Mesenchymal stem cell (in vitro differentiated cells and primary cell): Measurements from ENCODE around the gene PRKAR2B.

Experiments
- DNase-seq: peaks from one replicate; pipeline ENCODE4 v3.0.0-alpha.2; 2013
- H2AFZ ChIP-seq: one replicate; pipeline ENCODE4 v1.6.1; 2013; ENCODE audit warnings: low read depth, mild to moderate bottlenecking, control low read depth, inconsistent platforms, low read length, moderate library complexity
- H2AK5ac ChIP-seq: 2 replicates; pipeline ENCODE4 v1.6.1; 2013; ENCODE audit warnings: low read length, moderate library complexity, mild to moderate bottlenecking, inconsistent platforms; ENCODE audit not compliant: severe bottlenecking
- H2BK120ac ChIP-seq: one replicate; pipeline ENCODE4 v1.6.1; 2013; ENCODE audit warnings: low read depth, mild to moderate bottlenecking, inconsistent platforms, low read length, moderate library complexity
- H2BK12ac ChIP-seq, 2 experiments: one replicate each; pipeline ENCODE4 v1.6.1; 2013; ENCODE audit warnings: inconsistent platforms in 2 of 2, low read length in 2 of 2, mild to moderate bottlenecking in 2 of 2, moderate library complexity in 2 of 2, control low read depth in 1 of 2
- H2BK15ac ChIP-seq: one replicate; pipeline ENCODE4 v1.6.1; 2013; ENCODE audit warnings: mild to moderate bottlenecking, low read depth, inconsistent platforms; ENCODE audit not compliant: poor library complexity, severe bottlenecking
- H2BK5ac ChIP-seq: 2 replicates; pipeline ENCODE4 v1.6.1; 2013; ENCODE audit warnings: low read depth, mild to moderate bottlenecking, low read length, control low read depth, inconsistent platforms; ENCODE audit not compliant: poor library complexity, severe bottlenecking
- H3K14ac ChIP-seq, 2 experiments: one replicate each; pipeline ENCODE4 v1.6.1; 2013; ENCODE audit warnings: inconsistent platforms in 2 of 2, low read length in 2 of 2, control low read depth in 1 of 2, mild to moderate bottlenecking in 1 of 2, moderate library complexity in 1 of 2
- H3K18ac ChIP-seq, 2 experiments: one replicate each; pipeline ENCODE4 v1.6.1; 2013; ENCODE audit warnings: inconsistent platforms in 2 of 2, low read length in 2 of 2, control low read depth in 1 of 2, low read depth in 1 of 2, mild to moderate bottlenecking in 1 of 2
- H3K23ac ChIP-seq, 2 experiments: one replicate each; pipeline ENCODE4 v1.6.1; 2013; ENCODE audit warnings: inconsistent platforms in 2 of 2, low read length in 2 of 2, mild to moderate bottlenecking in 2 of 2, moderate library complexity in 2 of 2, control low read depth in 1 of 2
- H3K27ac ChIP-seq: 2 replicates; pipeline ENCODE4 v1.5.1; 2013; ENCODE audit warnings: mild to moderate bottlenecking, moderate library complexity, low read length, control low read depth, inconsistent platforms; ENCODE audit not compliant: poor library complexity, severe bottlenecking
- H3K27me3 ChIP-seq, 2 experiments: 2 replicates each; pipeline versions ENCODE4 v1.6.1 to v1.7.0; 2013; ENCODE audit warnings: low read length in 2 of 2, mild to moderate bottlenecking in 2 of 2, moderate library complexity in 2 of 2, control low read depth in 1 of 2, inconsistent platforms in 1 of 2; ENCODE audit not compliant: control insufficient read depth in 1 of 2, insufficient read depth in 1 of 2
- H3K36me3 ChIP-seq, 2 experiments: 2 replicates each; pipeline versions ENCODE4 v1.6.1 to v1.7.0; 2013; ENCODE audit warnings: low read length in 2 of 2, control low read depth in 1 of 2, inconsistent platforms in 1 of 2, low read depth in 1 of 2, mild to moderate bottlenecking in 1 of 2; ENCODE audit not compliant: insufficient read depth in 2 of 2, control insufficient read depth in 1 of 2
- H3K4ac ChIP-seq, 2 experiments: one replicate each; pipeline ENCODE4 v1.6.1; 2013; ENCODE audit warnings: inconsistent platforms in 2 of 2, low read length in 2 of 2, mild to moderate bottlenecking in 2 of 2, moderate library complexity in 2 of 2, control low read depth in 1 of 2, low read depth in 1 of 2
- H3K4me1 ChIP-seq: 2 replicates; pipeline ENCODE4 v1.6.1; 2013; ENCODE audit warnings: low read depth, low read length, control low read depth; ENCODE audit not compliant: control insufficient read depth, insufficient read depth
- H3K4me2 ChIP-seq: 2 replicates; pipeline ENCODE4 v1.6.1; 2013; ENCODE audit warnings: low read length, mild to moderate bottlenecking, inconsistent platforms; ENCODE audit not compliant: poor library complexity, severe bottlenecking
- H3K4me3 ChIP-seq, 2 experiments: 2 replicates each; pipeline versions ENCODE4 v1.5.1 to v1.7.0; 2013; ENCODE audit warnings: low read length in 2 of 2, mild to moderate bottlenecking in 2 of 2, control low read depth in 1 of 2, low read depth in 1 of 2; ENCODE audit not compliant: insufficient read depth in 1 of 2
- H3K79me1 ChIP-seq: replicated peaks from 2 replicates; pipeline ENCODE4 v1.6.1; 2013; ENCODE audit warnings: mild to moderate bottlenecking, control low read depth, low read length, inconsistent platforms; ENCODE audit not compliant: poor library complexity, severe bottlenecking
- H3K9ac ChIP-seq: 2 replicates; pipeline ENCODE4 v1.7.0; 2013; ENCODE audit warnings: mild to moderate bottlenecking, low read length, moderate library complexity
- H3K9me3 ChIP-seq: 2 replicates; pipeline ENCODE4 v1.7.0; 2013; ENCODE audit warnings: mild to moderate bottlenecking, low read length; ENCODE audit not compliant: control insufficient read depth
- H4K8ac ChIP-seq: one replicate; pipeline ENCODE4 v1.6.1; 2013; ENCODE audit warnings: inconsistent platforms, mild to moderate bottlenecking, low read length, moderate library complexity
- H4K91ac ChIP-seq: one replicate; pipeline ENCODE4 v1.6.1; 2013; ENCODE audit warnings: mild to moderate bottlenecking, low read length, inconsistent platforms
- WGBS: methylation state at CpG from one replicate; pipeline ENCODE4 v1.1.7; 2013; ENCODE audit warnings: mixed read lengths; 5-methylcytosine and 5-hydroxymethylcytosine counted together

PRKAR2B gene

DNA sequence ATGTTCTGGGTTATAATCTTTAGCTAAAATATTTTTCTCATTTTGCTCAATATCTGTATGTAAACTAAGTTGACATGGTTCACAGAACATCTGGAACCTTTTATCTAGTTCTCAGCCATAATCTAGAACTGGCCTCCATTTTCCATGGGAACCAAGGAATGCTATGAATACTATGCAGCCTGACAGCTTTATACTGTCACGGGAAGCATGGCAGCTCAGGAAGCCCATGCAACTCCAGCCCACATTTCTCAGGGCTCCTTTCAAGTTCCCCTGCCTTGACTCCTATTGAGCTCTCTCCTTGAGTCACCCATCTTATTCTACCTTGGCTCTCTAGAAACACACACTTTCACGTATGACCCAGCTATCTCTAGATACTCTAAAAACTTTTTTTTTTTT lies 36.6 kb upstream of the PRKAR2B start:
- Histone ChIP-seq H2BK5ac (no peak overlapping the region), H2BK15ac (no peak overlapping the region), H2BK120ac (no peak overlapping the region), H3K4me1 (no peaks in the 10 kb centered on the region), H3K27ac (no peak overlapping the region), H3K79me1 (no peaks in the 10 kb centered on the region), H2AK5ac (no peak overlapping the region), H3K36me3 (no peaks in the 10 kb centered on the region), H3K4me3 (no peak overlapping the region), H4K91ac (no peak overlapping the region), H3K14ac (no peak overlapping the region), H2BK12ac (no peak overlapping the region), H2AFZ (no peak overlapping the region), H3K9me3 (no peaks in the 10 kb centered on the region), H3K18ac (no peak overlapping the region), H3K4me2 (no peak overlapping the region), H3K27me3 (no peaks in the 10 kb centered on the region), H3K23ac (no peak overlapping the region), H3K9ac (no peak overlapping the region), H4K8ac (no peak overlapping the region), H3K4ac (no peak overlapping the region)
- 41% methylated on average over 2 of the region's 2 CpGs for WGBS
- DNase-seq = no peak

DNA sequence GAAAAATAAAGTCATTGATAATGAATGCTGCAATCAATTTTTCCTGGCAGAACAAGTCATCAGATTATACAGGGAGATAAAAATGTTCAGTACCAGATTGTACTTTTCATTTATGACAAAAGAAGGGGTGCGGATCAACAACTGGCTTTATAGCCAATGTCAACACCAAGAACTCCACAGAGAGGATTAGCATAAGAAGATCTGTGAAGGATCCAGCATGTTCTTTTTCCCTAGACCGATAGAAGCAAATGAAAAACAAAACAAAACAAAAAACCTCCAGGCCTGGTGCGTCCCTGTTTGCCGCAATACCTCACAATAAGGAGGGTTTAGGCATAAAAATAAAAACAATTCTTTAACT lies 34.7 kb upstream of the PRKAR2B start:
- Histone ChIP-seq H2BK5ac (no peak overlapping the region), H3K18ac (no peak overlapping the region), H2AK5ac (no peak overlapping the region), H3K4me1 (no peaks in the 10 kb centered on the region), H3K23ac (no peak overlapping the region), H3K4ac (no peak overlapping the region), H2BK15ac (no peak overlapping the region), H2BK120ac (no peak overlapping the region), H3K27ac (no peak overlapping the region), H2BK12ac (no peak overlapping the region), H3K14ac (no peak overlapping the region), H3K4me2 (no peak overlapping the region), H3K27me3 (no peaks in the 10 kb centered on the region), H3K9me3 (no peaks in the 10 kb centered on the region), H3K9ac (no peak overlapping the region), H2AFZ (no peak overlapping the region), H4K91ac (no peak overlapping the region), H3K4me3 (no peak overlapping the region), H3K79me1 (no peaks in the 10 kb centered on the region), H4K8ac (no peak overlapping the region), H3K36me3 (no peaks in the 10 kb centered on the region)
- no peak for DNase-seq
- WGBS = 79% methylated on average over 4 of the region's 4 CpGs

DNA sequence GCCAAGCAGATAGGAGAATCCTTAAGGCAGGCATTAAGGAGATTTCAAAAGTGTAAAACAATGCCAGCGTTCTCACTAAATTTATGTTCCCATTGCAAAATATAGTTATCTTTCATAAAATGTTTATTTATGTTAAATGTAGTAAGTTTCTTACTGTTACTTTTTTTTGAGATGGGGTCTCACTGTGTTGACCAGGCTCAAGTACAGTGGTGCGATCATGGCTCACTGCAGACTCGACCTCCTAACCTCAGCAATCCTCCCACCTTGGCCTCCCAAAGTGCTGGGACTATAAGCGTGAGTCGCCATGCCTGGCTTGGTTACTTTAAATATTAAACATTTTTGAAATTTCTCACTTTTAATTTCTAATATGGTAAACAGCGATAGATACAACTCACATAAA lies 31.8 kb upstream of the PRKAR2B start:
- no peaks in the 10 kb centered on the region for H3K36me3 ChIP-seq
- H3K4me2 ChIP-seq = no peak overlapping the region
- H3K18ac ChIP-seq = no peak overlapping the region
- no peak overlapping the region for H3K14ac ChIP-seq
- no peak overlapping the region for H2BK12ac ChIP-seq
- H2AK5ac ChIP-seq = no peak overlapping the region
- no peak overlapping the region for H3K23ac ChIP-seq
- H3K27ac ChIP-seq = no peak overlapping the region
- H3K27me3 ChIP-seq = no peaks in the 10 kb centered on the region
- no peaks in the 10 kb centered on the region for H3K9me3 ChIP-seq
- H3K79me1 ChIP-seq = no peaks in the 10 kb centered on the region
- no peak overlapping the region for H2BK15ac ChIP-seq
- H3K9ac ChIP-seq = no peak overlapping the region
- no peak overlapping the region for H2BK5ac ChIP-seq
- H4K8ac ChIP-seq = no peak overlapping the region
- no peak overlapping the region for H3K4me3 ChIP-seq
- no peak for DNase-seq
- no peak overlapping the region for H3K4ac ChIP-seq
- H2AFZ ChIP-seq = no peak overlapping the region
- H4K91ac ChIP-seq = no peak overlapping the region
- WGBS = 88% methylated on average over 2 of the region's 6 CpGs
- no peaks in the 10 kb centered on the region for H3K4me1 ChIP-seq
- no peak overlapping the region for H2BK120ac ChIP-seq

DNA sequence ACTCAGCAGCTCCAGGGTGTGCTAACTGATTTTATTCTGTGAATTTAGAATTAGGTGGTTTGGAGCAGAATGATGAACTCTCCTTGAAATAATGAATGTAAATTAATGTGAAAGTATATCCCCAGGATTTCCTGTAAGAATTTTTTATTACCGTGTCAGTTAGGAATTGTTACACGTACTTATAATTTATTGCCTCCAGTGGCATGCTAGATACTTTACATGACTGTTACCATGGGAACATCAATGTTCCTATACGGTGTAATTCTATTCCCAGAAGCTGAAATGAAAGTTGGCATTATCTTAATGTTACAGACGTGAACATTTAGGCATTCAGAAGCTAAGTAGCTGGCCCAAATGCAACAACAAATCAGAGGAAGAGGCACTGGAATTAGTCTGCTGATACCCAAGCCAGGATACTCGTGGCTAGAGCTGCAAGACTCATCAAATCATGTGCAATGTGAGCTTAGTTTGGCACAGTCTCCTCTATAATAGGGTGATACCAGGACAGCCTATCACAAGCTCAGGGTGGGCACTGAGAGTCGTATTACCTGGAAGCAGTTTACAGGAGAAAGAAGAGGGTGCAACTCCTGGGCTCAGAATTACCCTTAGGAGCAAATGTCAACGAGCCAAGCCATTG lies 30.0 kb upstream of the PRKAR2B start:
- no peaks in the 10 kb centered on the region for H3K36me3 ChIP-seq
- H2BK120ac ChIP-seq = no peak overlapping the region
- no peak overlapping the region for H2BK12ac ChIP-seq
- no peak overlapping the region for H2AFZ ChIP-seq
- H3K9me3 ChIP-seq = no peaks in the 10 kb centered on the region
- 82% methylated on average over 7 of the region's 7 CpGs for WGBS
- H2AK5ac ChIP-seq = no peak overlapping the region
- no peak overlapping the region for H3K23ac ChIP-seq
- no peaks in the 10 kb centered on the region for H3K27me3 ChIP-seq
- H3K14ac ChIP-seq = no peak overlapping the region
- H3K4ac ChIP-seq = no peak overlapping the region
- no peak overlapping the region for H3K27ac ChIP-seq
- H3K4me1 ChIP-seq = no peaks in the 10 kb centered on the region
- H2BK5ac ChIP-seq = no peak overlapping the region
- peak overlapping the region in 1 of 2 experiments; percentile 15 for H3K4me3 ChIP-seq
- H3K4me2 ChIP-seq = no peak overlapping the region
- DNase-seq = no peak
- no peak overlapping the region for H4K91ac ChIP-seq
- H3K9ac ChIP-seq = peak overlapping the region; percentile 49
- no peak overlapping the region for H4K8ac ChIP-seq
- no peak overlapping the region for H2BK15ac ChIP-seq
- no peaks in the 10 kb centered on the region for H3K79me1 ChIP-seq
- no peak overlapping the region for H3K18ac ChIP-seq
